GM11168 (cell line): Measurements from ENCODE around the gene NT5DC3.
"Not testable (repeated sequence)": the region's sequence is repeated elsewhere in the genome, so short reads cannot be mapped to it uniquely, and the experiment has no call there.

Experiments used
- in situ Hi-C: fragments of 300-500 bp; cut with MboI; formaldehyde crosslinking; loops from one replicate; pipeline ENCODE4 v1.12.0; 2022; ENCODE audit warnings: low sequenced_read_pairs; ENCODE audit not compliant: unreplicated experiment

NT5DC3 gene

DNA sequence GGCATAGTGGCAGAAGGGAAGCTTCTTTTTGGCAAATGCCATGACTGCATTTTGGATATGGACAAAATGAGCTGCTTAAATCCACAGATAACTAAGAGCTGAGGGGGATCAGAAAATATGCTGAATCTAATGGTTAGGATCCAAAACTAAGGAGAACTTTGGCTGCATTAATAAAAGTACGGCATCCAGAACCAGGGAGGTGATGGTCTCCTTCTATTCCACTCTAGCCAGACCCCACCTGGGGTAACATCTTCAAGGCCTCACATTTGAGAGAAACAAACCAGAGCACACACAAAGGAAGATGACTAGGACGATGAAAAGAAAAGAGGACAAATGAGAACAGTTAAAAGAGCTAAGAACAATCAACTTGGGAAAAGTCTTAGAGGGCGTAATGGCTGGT, 27.6 kb downstream of the NT5DC3 start:
- in situ Hi-C loops, result no loop called here

DNA sequence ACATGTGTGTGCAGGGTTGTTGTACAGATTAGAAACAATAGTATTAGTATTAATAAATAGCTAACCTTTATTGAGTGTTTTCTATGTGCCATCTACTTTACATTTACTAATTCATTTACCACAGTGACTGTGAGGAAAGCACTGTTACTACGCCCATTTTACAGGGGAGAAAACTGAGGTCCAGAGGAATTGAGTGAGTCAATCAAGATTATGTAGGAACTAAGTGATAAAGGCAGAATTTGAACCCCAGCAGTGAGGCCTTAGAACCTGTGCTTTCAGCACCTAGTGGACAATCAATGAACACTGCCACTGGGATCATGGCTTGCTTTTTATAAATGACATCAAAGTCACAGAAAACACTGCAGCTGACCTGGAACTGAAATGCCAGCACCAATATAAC, 28.2 kb downstream of the NT5DC3 start:
- in situ Hi-C loops, result no loop called here

DNA sequence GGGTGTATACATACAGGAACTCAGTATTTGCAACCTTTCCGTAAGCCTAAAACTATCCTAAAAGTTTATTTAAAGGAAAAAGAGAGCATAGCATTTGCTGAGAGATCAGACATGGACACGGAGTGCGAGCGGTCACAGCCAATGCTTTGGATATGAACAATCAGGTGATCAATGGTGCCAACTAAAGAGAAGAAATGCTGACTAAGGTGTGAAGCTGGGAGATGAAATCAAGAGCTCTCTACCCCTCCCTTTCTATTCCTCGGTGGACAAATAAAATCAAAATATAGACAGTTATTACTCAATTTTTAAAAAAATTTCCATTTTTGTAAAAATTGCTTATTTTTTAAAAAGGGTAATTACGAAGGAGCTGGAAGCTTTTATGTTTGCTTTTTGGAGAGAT, 29.2 kb downstream of the NT5DC3 start:
- in situ Hi-C loops, result no loop called here

DNA sequence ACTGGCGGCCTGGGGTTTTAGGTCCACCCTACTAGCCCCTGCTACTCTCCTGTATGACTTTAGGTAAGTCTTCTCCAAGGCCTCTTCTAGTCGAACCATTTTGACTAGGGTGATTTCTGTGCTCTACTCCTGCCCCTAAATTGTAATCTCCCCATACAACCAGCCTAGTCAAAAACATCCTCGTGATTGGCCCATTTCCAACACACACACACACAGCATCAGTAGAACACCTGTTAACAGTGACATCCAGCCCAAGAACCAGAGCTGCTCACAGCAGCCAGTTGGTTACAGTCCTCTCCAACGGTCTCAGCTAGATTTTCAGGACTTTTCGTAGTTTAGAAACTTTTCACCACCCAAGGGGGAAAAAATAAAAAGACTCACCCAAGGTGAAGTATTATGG, 30.9 kb downstream of the NT5DC3 start:
- in situ Hi-C loops, result no loop called here

DNA sequence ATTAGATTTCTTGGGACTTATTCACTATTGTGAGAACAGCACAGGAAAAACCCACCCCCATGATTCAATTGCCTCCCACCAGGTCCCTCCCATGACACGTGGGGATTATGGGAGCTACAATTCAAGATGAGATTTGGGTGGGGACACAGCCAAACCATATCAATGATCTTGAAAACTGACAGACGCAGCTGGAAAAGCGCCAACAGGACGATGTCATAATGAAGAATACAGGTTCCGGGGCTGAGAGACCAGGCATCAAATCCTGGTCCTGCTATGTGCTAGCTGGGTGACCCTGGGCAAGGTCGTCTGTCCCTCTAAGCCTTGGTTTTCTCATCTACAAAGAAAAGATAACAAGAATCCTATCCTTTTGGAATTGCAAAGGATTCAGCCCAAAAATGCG, 31.4 kb downstream of the NT5DC3 start:
- in situ Hi-C loops, result not testable (repeated sequence)

GRCh38 chr12:103809154-103809553, 31.9 kb downstream of the NT5DC3 start:
- in situ Hi-C loops, result no loop called here

DNA sequence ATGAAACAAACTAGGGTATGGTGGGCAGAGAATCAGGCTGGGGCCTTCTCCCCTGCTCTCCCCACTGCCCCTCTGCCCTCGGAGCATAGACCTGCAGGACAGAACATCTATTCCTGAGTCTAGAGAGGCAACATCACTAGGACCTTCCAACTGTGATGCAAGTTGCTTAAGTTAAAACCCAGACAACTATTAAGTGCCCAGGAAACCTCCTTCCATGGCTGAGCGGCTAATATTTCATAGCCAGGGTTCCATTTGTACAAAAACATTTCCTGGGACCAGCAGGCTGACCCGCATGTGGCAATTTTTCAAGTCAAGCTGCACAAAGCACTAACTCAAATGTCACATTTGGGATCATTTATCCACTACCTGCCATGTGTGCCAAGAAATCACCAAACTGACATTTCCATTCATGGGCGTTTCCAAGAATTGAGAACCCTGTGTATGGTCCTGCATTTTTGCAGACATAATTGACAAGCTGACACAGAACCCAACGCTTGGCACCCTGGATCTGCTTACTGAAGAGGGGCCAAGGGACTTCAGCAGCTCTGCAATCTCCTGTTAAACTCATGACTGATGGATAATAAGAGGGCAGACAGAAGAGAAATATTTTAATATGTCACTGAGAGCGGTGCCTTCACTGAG, 32.7 kb downstream of the NT5DC3 start:
- in situ Hi-C loops, result no loop called here

DNA sequence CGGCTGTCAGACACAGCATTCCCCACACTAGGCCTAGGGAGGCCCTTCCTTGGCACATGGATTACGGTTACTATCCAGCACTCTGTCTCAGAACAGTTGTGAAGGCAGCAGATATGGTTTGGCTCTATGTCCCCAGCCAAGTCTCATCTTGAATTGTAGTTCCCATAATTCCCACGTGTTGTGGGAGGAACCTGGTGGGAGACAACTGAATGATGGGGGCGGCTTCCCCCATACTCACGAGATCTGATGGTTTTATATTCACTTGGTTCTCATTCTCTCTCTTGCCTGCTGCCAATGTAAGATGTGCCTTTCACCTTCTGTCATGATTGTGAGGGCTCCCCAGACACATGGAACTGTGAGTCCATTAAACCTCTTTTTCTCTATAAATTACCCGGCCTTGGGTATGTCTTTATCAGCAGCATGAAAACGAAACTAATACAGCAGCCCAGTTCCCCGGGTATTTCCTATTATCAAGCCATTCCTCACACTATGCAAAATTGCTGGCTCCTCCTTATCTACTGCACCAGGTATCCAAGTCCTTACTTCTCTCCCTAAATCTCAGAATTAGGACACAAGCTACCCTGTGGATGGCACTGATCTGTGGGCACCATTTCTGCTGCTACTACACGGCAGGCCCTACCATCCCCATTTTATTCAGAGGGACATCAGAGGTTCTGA, 33.3 kb downstream of the NT5DC3 start:
- in situ Hi-C loops, result no loop called here

DNA sequence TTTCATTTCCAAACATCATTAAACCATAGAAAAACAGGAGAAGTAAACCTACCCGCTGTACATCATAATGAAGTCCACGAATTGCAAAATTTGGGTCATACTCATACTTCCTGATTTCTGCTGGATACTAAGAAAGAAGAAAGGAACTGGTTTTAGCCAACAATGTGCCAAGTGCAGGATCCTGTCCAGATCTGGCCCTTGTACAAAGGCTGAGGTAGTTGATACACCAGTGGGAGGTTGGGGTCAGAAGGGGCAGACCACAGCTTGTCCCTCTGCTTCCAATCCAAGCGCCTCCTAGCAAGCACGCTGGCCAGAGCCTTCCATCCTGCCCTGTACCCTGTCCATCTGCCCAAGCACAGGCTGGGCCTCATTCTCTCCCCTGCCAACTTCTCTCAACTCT, 34.2 kb downstream of the NT5DC3 start:
- in situ Hi-C loops, result no loop called here

DNA sequence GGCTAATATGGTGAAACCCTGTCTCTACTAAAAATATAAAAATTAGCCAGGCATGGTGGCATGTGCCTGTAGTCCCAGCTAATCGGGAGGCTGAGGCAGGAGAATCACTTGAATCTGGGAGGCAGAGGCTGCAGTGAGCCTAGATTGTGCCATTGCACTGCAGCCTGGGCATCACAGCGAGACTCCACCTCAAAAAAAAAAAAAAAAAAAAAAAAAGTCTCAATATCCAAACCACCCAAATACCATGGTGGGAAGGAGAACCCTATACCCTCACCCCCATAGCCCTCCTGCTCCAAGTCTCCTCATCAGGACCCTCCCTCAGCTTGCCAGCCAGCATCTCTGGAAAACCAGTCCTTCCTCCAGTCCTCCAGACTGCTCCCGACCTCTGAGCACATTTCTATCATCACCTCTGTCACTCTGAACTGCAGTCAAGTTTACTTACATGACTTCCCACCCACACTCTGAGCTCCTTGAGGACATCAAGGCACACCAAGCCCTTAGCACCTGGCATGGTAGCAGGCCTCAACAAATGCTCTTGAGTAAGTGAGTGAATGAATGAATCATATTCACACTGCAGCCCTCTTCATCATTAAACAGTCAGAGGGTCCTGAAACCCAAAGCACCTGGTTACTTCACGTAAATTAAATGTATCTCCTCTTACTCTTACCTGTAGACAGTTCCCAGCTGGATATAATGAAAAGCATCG, 35.2 kb downstream of the NT5DC3 start:
- in situ Hi-C loops, result no loop called here

DNA sequence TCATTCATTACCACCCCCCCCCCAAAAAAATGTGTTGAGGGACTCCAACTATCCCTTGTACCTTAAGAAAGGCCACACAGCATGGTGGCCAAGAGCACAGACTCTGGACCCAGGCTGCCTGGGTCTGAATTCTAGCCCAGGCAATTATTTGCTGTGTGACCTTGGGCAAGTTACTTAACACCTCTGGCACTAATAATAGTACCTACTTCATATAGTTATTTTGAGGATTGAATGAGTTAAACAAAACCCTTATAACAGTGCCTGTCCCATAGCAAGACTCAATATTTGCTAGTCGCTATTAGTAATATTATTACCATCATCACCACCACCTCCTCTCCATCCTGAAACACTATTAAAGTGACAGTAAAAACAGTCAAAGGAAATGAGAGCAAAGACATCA, 37.2 kb downstream of the NT5DC3 start:
- in situ Hi-C loops, result no loop called here

- in situ Hi-C loops, result no loop called here
These were observed 38.5 kb downstream of the NT5DC3 start for GRCh38 chr12:103802586-103802886.

- in situ Hi-C loops, result no loop called here
These were observed 39.1 kb downstream of the NT5DC3 start for GRCh38 chr12:103801709-103802585.

- in situ Hi-C loops, result no loop called here
These were observed 40.9 kb downstream of the NT5DC3 start for GRCh38 chr12:103799857-103800771.

- in situ Hi-C loops, result no loop called here
These were observed 41.6 kb downstream of the NT5DC3 start for GRCh38 chr12:103799504-103799856.

DNA sequence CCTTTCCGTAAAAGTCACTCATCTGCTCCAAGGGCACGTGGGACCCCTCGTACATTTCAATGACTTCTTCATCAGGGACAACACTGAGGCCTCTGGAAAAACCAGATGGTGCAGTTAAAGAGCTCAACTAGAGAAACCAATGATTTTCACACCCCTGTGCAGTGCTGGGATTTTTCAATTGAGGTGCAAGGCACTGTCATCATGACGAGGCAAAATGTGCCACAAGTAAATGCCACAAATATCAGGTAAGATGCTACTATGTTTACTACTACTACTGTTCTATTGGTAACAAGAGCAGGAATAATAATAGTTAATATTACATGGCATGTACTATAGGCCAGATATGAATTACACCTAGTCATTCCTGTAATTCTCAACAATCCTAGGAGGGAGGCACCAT, 42.4 kb downstream of the NT5DC3 start:
- in situ Hi-C loops, result no loop called here

GRCh38 chr12:103794309-103795213, 46.5 kb downstream of the NT5DC3 start:
- in situ Hi-C loops, result no loop called here

DNA sequence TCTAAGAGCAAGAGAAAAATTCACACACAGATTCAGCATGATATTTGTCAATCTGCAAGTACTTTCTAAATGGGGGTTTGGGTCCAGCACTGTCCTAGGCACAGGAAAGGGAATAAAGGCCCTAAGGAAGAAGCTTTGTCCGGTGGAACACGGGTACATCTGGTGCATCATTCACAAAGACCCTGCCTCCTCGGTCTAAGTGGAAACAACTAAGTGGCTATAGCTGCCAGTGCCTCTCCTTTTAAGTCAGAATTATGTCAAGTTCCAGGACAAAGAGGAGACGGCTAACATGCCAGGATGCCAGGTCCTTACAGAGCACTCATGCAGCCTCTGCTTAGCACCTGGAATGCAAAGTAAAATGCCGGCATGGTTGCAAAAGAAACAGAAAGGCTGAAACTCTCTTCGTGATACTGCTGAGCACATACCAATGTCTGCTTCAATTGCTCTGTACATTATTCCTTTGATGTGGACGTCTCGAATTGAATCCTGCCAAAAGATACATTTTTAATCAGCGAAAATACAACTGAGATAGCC, 47.5 kb downstream of the NT5DC3 start:
- in situ Hi-C loops, result no loop called here

DNA sequence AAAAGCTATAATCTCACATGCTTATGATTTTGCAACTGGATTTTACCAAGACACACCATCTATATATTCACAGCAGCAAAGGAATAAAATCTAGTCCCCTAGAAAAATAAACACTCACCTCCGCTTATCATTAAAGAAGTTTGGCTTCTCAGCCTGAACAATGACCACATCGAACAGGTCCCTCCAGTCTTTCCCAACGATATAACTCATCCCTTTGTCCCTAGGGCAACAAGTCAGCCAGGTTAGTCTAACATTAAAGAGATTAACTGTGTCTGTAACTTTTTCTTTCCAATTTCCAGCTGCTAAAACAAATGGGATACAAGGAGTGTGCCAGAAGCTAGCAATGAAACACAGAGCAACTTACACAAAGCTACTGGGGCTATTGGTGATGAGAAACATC, 48.0 kb downstream of the NT5DC3 start:
- in situ Hi-C loops, result no loop called here
